Measurements from ENCODE around the gene PRXL2C. TPM values are rescaled to one million over a fixed set of nuclear protein-coding genes. Genes with fewer than 3 reads are reported as not detected.
A peak's percentile ranks its signal among the peaks of the same experiment; 100 is the strongest.
"Not testable (repeated sequence)": the region's sequence is repeated elsewhere in the genome, so short reads cannot be mapped to it uniquely, and the experiment has no call there.

PRXL2C gene
- polyA plus RNA-seq, 4 donors: 3.1 to 7.6 (median 5.6) TPM

DNA sequence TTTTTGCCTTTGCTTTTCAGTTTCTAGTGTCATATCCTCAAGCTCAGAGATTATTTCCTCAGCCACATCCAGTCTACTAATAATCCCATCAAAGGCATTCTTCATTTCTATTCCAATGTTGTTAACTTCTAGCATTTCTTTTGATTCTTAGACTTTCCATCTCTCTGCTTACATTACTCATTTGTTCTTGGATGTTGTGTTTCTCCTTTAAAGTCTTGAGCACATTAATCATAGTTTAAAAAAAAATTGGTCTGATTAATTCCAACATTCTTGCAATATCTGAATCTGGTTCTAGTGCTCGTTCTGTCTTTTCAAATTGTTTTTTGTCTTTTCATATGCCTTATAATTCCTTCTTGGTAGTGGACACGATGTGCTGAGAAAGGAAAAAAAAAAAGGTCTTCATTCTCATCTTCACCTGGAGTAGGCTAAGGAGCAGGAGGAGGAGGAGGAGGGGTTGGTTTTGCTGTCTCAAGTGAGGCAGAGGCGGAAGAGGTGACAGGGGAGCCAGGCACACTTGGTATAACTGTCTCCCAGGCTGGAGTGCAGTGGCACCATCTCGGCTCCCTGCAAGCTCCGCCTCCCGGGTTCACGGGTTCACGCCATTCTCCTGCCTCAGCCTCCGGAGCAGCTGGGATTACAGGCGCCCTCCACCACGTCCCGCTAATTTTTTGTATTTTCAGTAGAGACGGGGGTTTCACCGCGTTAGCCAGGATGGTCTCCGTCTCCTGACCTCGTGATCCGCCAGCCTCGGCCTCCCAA lies 16.3 kb downstream of the PRXL2C start:
- H3K4me1 ChIP-seq (ENCODE audit: control insufficient read depth in 3 of 3, insufficient read depth in 2 of 3, low read depth in 1 of 3, low read length in 2 of 3): no peaks in the 10 kb centered on the region
- WGBS, 3 donors: 89 to 93% (median 91%) methylated on average over 19 of the region's 19 CpGs
- H3K36me3 ChIP-seq (ENCODE audit: control insufficient read depth in 3 of 3, insufficient read depth in 2 of 3, low read depth in 1 of 3, low read length in 3 of 3): peaks cover 0 to 4% (median 0%) of the 10 kb centered on the region in 3 donors
- H3K9me3 ChIP-seq (ENCODE audit: control insufficient read depth in 2 of 2, insufficient read depth in 1 of 2, low read depth in 1 of 2, low read length in 1 of 2): no peaks in the 10 kb centered on the region
- H3K27me3 ChIP-seq (ENCODE audit: control insufficient read depth in 3 of 3, insufficient read depth in 3 of 3, low read length in 3 of 3): no peaks in the 10 kb centered on the region
- DNase-seq: no peak
- H3K4me3 ChIP-seq (ENCODE audit: low read depth in 1 of 3, low read length in 3 of 3): no peak overlapping the region
- FAIRE-seq: no peak
- no peak overlapping the region for H3K27ac ChIP-seq (ENCODE audit: low read depth in 1 of 3, low read length in 2 of 3)

DNA sequence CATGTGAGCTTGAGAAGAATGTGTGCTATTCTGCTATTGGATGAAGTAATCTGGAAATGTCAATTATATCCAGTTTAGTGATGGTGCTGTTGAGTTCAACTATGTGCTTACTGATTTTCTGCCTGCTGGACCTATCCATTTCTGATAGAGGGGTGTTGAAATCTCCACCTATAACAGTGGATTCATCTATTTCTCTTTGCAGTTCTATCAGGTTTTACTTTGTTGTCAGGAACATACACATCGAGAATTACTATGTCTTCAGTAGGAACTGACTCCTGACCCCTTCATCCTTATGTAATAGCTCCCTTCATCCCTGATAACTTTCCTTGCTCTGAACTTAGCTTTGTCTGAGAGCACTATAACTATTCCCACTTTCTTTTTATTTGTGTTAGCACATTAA lies 18.7 kb downstream of the PRXL2C start:
- H3K4me1 ChIP-seq (ENCODE audit: control insufficient read depth in 3 of 3, insufficient read depth in 2 of 3, low read depth in 1 of 3, low read length in 2 of 3): no peaks in the 10 kb centered on the region
- H3K36me3 ChIP-seq (ENCODE audit: control insufficient read depth in 3 of 3, insufficient read depth in 2 of 3, low read depth in 1 of 3, low read length in 3 of 3): no peaks in the 10 kb centered on the region
- DNase-seq (no peak), FAIRE-seq (no peak)
- H3K4me3 ChIP-seq (ENCODE audit: low read depth in 1 of 3, low read length in 3 of 3): no peak overlapping the region
- WGBS, 3 donors: 61 to 94% (median 75%) methylated on average over 1 of the region's 1 CpG
- H3K27me3 ChIP-seq (ENCODE audit: control insufficient read depth in 3 of 3, insufficient read depth in 3 of 3, low read length in 3 of 3): no peaks in the 10 kb centered on the region
- H3K9me3 ChIP-seq (ENCODE audit: control insufficient read depth in 2 of 2, insufficient read depth in 1 of 2, low read depth in 1 of 2, low read length in 1 of 2): no peaks in the 10 kb centered on the region
- no peak overlapping the region for H3K27ac ChIP-seq (ENCODE audit: low read depth in 1 of 3, low read length in 2 of 3)

DNA sequence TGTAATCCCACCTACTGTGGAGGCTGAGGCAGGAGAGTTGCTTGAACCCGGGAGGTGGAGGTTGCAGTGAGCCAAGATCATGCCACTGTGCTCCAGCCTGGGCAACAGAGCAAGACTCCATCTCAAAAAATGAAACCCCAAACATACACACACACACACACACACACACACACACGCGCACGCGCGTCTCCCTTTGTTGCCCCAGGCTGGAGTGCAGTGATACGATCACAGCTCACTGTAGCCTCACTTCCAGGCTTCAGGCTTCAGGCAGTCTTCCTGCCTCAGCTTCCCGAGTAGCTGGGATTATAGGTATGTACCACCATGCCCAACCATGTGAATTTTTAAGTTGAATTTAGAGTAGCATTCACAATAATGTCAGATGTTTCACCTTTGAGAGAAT lies 21.5 kb downstream of the PRXL2C start:
- FAIRE-seq; H3K27me3 ChIP-seq (ENCODE audit: control insufficient read depth in 3 of 3, insufficient read depth in 3 of 3, low read length in 3 of 3); H3K4me3 ChIP-seq (ENCODE audit: low read depth in 1 of 3, low read length in 3 of 3); H3K36me3 ChIP-seq (ENCODE audit: control insufficient read depth in 3 of 3, insufficient read depth in 2 of 3, low read depth in 1 of 3, low read length in 3 of 3); H3K9me3 ChIP-seq (ENCODE audit: control insufficient read depth in 2 of 2, insufficient read depth in 1 of 2, low read depth in 1 of 2, low read length in 1 of 2); DNase-seq; H3K4me1 ChIP-seq (ENCODE audit: control insufficient read depth in 3 of 3, insufficient read depth in 2 of 3, low read depth in 1 of 3, low read length in 2 of 3); H3K27ac ChIP-seq (ENCODE audit: low read depth in 1 of 3, low read length in 2 of 3): not testable (repeated sequence)
- WGBS, 3 donors: 88 to 94% (median 90%) methylated on average over 8 of the region's 8 CpGs

DNA sequence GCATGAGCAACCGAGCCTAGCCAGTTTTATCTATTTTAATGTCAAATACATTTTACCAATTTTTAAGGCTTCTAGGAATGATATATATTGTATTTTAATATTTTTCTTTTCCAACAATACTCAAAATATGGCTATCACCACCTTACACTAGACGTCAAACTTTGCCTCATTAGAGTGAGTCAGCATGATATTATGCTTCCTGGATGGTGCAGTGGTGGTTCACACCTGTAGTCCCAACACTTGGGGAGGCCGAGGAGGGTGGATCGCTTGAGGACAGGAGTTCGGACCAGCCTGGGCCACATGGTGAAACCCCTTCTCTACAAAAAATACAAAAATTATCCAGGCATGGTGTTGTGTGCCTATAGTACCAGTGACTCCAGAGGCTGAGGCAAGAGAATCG lies 28.2 kb downstream of the PRXL2C start:
- no peak for FAIRE-seq
- no peak overlapping the region for H3K4me3 ChIP-seq (ENCODE audit: low read depth in 1 of 3, low read length in 3 of 3)
- WGBS, 3 donors: 82 to 85% (median 83%) methylated on average over 6 of the region's 6 CpGs

DNA sequence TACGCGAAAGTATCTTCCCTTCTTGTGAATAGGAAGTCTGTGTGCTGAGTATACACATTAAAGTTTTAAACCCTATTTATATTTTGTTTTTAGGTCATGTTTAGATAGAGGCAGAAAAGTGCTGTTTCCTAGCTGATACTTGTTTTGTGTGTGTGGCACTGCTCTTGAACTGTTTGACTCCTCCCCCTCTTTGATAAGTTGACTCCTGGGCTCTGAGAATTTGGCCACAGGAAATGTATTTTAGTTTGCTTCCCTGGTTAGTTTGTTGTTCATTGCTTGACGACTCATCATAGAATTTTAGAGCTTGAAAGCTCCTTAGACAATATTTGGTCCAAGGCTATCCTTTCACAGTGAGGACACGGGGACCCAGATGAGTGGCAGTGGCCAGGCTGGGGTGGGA lies 33.5 kb downstream of the PRXL2C start:
- Histone ChIP-seq H3K36me3 (ENCODE audit: control insufficient read depth in 3 of 3, insufficient read depth in 2 of 3, low read depth in 1 of 3, low read length in 3 of 3) (no peaks in the 10 kb centered on the region), H3K4me1 (ENCODE audit: control insufficient read depth in 3 of 3, insufficient read depth in 2 of 3, low read depth in 1 of 3, low read length in 2 of 3) (peaks cover 0 to 6% (median 0%) of the 10 kb centered on the region in 3 donors), H3K27me3 (ENCODE audit: control insufficient read depth in 3 of 3, insufficient read depth in 3 of 3, low read length in 3 of 3) (no peaks in the 10 kb centered on the region), H3K4me3 (ENCODE audit: low read depth in 1 of 3, low read length in 3 of 3) (no peak overlapping the region), H3K27ac (ENCODE audit: low read depth in 1 of 3, low read length in 2 of 3) (no peak overlapping the region), H3K9me3 (ENCODE audit: control insufficient read depth in 2 of 2, insufficient read depth in 1 of 2, low read depth in 1 of 2, low read length in 1 of 2) (no peaks in the 10 kb centered on the region)
- FAIRE-seq: no peak
- no peak for DNase-seq
- 74 to 80% (median 78%) methylated on average over 4 of the region's 4 CpGs for WGBS, 3 donors

More for the DNA sequence above, 28.2 kb downstream of the PRXL2C start:
- Histone ChIP-seq H3K9me3 (ENCODE audit: control insufficient read depth in 2 of 2, insufficient read depth in 1 of 2, low read depth in 1 of 2, low read length in 1 of 2) (no peaks in the 10 kb centered on the region), H3K36me3 (ENCODE audit: control insufficient read depth in 3 of 3, insufficient read depth in 2 of 3, low read depth in 1 of 3, low read length in 3 of 3) (no peaks in the 10 kb centered on the region), H3K4me1 (ENCODE audit: control insufficient read depth in 3 of 3, insufficient read depth in 2 of 3, low read depth in 1 of 3, low read length in 2 of 3) (no peaks in the 10 kb centered on the region), H3K27me3 (ENCODE audit: control insufficient read depth in 3 of 3, insufficient read depth in 3 of 3, low read length in 3 of 3) (no peaks in the 10 kb centered on the region), H3K27ac (ENCODE audit: low read depth in 1 of 3, low read length in 2 of 3) (no peak overlapping the region)
- DNase-seq: no peak

DNA sequence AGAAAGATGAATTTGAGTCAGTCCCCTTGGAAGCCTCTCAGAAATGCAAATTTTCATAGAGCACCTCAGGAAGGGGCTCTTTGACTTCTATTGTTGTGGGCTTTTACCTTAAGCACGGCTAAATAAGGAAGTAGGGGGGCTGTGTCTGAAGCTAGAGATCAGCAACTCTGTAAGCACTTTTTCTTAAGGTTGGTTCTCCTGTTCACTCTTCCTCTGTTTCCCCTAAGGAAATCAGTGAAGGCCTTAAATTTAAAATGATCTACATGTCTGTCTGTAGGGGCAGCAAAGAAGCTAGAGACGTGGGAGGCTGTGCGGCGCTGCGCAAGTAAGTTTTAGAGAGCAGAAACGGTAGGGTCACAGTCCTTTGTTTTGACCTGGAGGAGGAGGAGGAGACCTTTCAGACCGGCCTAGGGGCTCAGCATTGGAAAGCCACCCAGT lies 34.3 kb downstream of the PRXL2C start:
- no peak overlapping the region for H3K27ac ChIP-seq (ENCODE audit: low read depth in 1 of 3, low read length in 2 of 3)
- no peaks in the 10 kb centered on the region for H3K9me3 ChIP-seq (ENCODE audit: control insufficient read depth in 2 of 2, insufficient read depth in 1 of 2, low read depth in 1 of 2, low read length in 1 of 2)
- DNase-seq: no peak
- H3K4me1 ChIP-seq (ENCODE audit: control insufficient read depth in 3 of 3, insufficient read depth in 2 of 3, low read depth in 1 of 3, low read length in 2 of 3): peaks cover 0 to 6% (median 0%) of the 10 kb centered on the region in 3 donors
- H3K36me3 ChIP-seq (ENCODE audit: control insufficient read depth in 3 of 3, insufficient read depth in 2 of 3, low read depth in 1 of 3, low read length in 3 of 3): no peaks in the 10 kb centered on the region
- no peak for FAIRE-seq
- 60 to 88% (median 79%) methylated on average over 7 of the region's 7 CpGs for WGBS, 3 donors
- H3K4me3 ChIP-seq (ENCODE audit: low read depth in 1 of 3, low read length in 3 of 3): no peak overlapping the region
- no peaks in the 10 kb centered on the region for H3K27me3 ChIP-seq (ENCODE audit: control insufficient read depth in 3 of 3, insufficient read depth in 3 of 3, low read length in 3 of 3)

DNA sequence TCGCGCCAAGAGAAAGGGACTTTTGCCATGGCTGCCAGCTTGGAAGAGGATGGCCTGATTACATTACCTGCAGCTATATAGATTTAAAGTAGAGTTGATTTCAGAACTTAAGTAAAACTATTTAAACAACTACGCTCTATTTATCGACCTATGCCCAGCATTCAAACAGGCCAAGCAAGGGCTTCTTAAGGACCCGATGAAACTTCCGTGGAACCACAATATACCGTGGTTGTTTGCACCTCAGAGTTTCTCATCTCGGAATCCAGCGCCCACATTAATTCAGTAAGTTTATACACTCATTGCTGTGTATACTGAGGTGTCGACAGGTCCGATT lies 35.0 kb downstream of the PRXL2C start:
- peak overlapping the region; percentile 58 to 85 (median 63) for H3K4me3 ChIP-seq (ENCODE audit: low read depth in 1 of 3, low read length in 3 of 3)
- peaks cover 0 to 6% (median 0%) of the 10 kb centered on the region in 3 donors for H3K4me1 ChIP-seq (ENCODE audit: control insufficient read depth in 3 of 3, insufficient read depth in 2 of 3, low read depth in 1 of 3, low read length in 2 of 3)
- WGBS, 3 donors: 28 to 51% (median 38%) methylated on average over 11 of the region's 11 CpGs
- no peaks in the 10 kb centered on the region for H3K9me3 ChIP-seq (ENCODE audit: control insufficient read depth in 2 of 2, insufficient read depth in 1 of 2, low read depth in 1 of 2, low read length in 1 of 2)
- FAIRE-seq (no peak), DNase-seq (no peak)
- H3K36me3 ChIP-seq (ENCODE audit: control insufficient read depth in 3 of 3, insufficient read depth in 2 of 3, low read depth in 1 of 3, low read length in 3 of 3): no peaks in the 10 kb centered on the region
- no peaks in the 10 kb centered on the region for H3K27me3 ChIP-seq (ENCODE audit: control insufficient read depth in 3 of 3, insufficient read depth in 3 of 3, low read length in 3 of 3)
- peak overlapping the region in 2 of 3 donors; percentile 75 to 84 for H3K27ac ChIP-seq (ENCODE audit: low read depth in 1 of 3, low read length in 2 of 3)

DNA sequence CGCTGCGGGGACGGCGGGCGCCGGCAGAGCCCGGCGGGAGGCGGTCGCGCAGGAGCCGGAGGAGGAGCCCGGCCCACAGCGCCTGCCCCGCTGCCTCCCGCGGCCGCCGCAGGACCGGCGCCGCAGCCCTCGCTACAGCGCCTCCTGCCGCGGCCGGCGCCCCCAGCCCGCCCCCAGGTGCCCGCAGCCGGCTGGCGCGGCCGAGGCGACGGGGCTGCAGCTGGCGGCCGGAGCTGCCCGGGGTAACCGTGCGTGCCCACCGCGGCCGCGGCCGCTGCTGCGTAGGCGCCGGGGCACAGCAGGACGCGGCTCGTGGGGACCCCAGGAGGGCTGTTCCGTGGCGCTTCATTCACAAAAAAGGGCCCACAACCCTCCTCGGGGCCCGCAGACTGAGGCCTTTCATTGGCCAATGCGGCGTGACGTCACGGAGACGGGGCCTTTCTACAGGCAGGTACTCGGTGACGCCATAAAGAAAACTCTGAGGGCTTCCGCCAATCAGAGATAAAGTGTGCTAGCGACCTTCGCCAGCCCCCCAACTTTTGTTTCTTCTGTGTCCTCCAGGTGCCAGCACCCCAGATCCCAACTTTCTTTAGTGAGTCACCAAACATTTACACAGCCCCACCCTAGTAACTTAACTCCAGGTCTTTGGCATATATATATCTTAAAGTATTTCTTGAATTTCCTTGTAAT lies 35.5 kb downstream of the PRXL2C start, which contains the start of gene CDC14B:
Gene CDC14B, minus strand, starts transcription at position 353 of the 690 bp plus-strand sequence. CDS start 465 bp downstream, outside the sequence.
- Histone ChIP-seq H3K9me3 (ENCODE audit: control insufficient read depth in 2 of 2, insufficient read depth in 1 of 2, low read depth in 1 of 2, low read length in 1 of 2) (no peaks in the 10 kb centered on the region), H3K36me3 (ENCODE audit: control insufficient read depth in 3 of 3, insufficient read depth in 2 of 3, low read depth in 1 of 3, low read length in 3 of 3) (no peaks in the 10 kb centered on the region), H3K4me1 (ENCODE audit: control insufficient read depth in 3 of 3, insufficient read depth in 2 of 3, low read depth in 1 of 3, low read length in 2 of 3) (peaks cover 0 to 6% (median 0%) of the 10 kb centered on the region in 3 donors), H3K27me3 (ENCODE audit: control insufficient read depth in 3 of 3, insufficient read depth in 3 of 3, low read length in 3 of 3) (no peaks in the 10 kb centered on the region), H3K27ac (ENCODE audit: low read depth in 1 of 3, low read length in 2 of 3) (peak within 1 kb of the TSS; percentile 75 to 85 (median 84)), H3K4me3 (ENCODE audit: low read depth in 1 of 3, low read length in 3 of 3) (peak within 1 kb of the TSS; percentile 63 to 85 (median 72))
- WGBS, 3 donors: 1 to 2% (median 1%) methylated on average over 30 to 66 of the region's 66 CpGs
- DNase-seq: peak; percentile 96 to 97
- FAIRE-seq: no peak
